Type B pancreatic cell (in vitro differentiated cells): ENCODE results near the gene SPOP. TPM values are rescaled to one million over a fixed set of nuclear protein-coding genes. Genes with fewer than 3 reads are reported as not detected.

Source experiments
- DNase-seq: peaks from one replicate; pipeline ENCODE4 v3.0.0; 2021; ENCODE audit warnings: mixed read lengths; ENCODE audit not compliant: unreplicated experiment; ENCODE audit errors: extremely low spot score
- H3K27ac Mint-ChIP-seq: 2 replicates; pipeline ENCODE4 v1.8.0; 2021; ENCODE audit warnings: mild to moderate bottlenecking, mixed read lengths
- H3K27me3 Mint-ChIP-seq: 2 replicates; pipeline ENCODE4 v1.8.0; 2021; ENCODE audit warnings: mixed read lengths
- H3K36me3 Mint-ChIP-seq: 2 replicates; pipeline ENCODE4 v1.8.0; 2021; ENCODE audit warnings: mixed read lengths
- H3K4me1 Mint-ChIP-seq: one replicate; pipeline ENCODE4 v1.8.0; 2021; ENCODE audit warnings: mixed read lengths; ENCODE audit not compliant: unreplicated experiment
- H3K4me3 Mint-ChIP-seq: 2 replicates; pipeline ENCODE4 v1.8.0; 2021; ENCODE audit warnings: mild to moderate bottlenecking, mixed read lengths
- H3K9me3 Mint-ChIP-seq: 2 replicates; pipeline ENCODE4 v1.8.0; 2021; ENCODE audit warnings: mixed read lengths
- total RNA-seq: library from RNA; stranded (reverse); gene quantifications from 2 replicates; pipeline ENCODE4 v1.2.1, GENCODE V29; 2021; ENCODE audit warnings: low replicate concordance
- TF ChIP-seq, protein P1 (sequence below): fragments of 200-600 bp; sonication (generic); conservative IDR thresholded peaks from 2 replicates; pipeline ENCODE4 v1.5.0; 2021; ENCODE audit warnings: antibody characterized with exemption, mild to moderate bottlenecking

SPOP gene
- total RNA-seq, 1 donor from 2014 or later: 67.7 TPM

DNA sequence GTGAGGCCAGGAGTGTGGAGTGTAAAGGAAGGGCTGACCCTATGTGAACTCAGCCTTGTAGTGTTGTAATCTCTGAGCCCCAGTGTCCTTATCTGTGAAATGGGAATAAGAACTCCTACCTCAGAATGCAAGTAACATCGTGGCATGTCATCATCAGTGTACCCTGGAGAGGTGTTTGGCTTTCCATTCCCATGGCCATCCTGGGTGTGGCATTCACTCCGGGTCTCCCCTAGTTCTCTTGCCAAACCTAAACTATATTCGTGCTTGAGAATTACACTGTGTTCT is 100.3 kb downstream of the SPOP start:
- Mint-ChIP-seq H3K27ac (no peak overlapping the region), H3K36me3 (no peaks in the 10 kb centered on the region), H3K4me3 (peak overlapping the region; percentile 88), H3K27me3 (peaks cover 41% of the 10 kb centered on the region), H3K9me3 (no peaks in the 10 kb centered on the region), H3K4me1 (no peaks in the 10 kb centered on the region)
- TF ChIP-seq, protein P1, sequence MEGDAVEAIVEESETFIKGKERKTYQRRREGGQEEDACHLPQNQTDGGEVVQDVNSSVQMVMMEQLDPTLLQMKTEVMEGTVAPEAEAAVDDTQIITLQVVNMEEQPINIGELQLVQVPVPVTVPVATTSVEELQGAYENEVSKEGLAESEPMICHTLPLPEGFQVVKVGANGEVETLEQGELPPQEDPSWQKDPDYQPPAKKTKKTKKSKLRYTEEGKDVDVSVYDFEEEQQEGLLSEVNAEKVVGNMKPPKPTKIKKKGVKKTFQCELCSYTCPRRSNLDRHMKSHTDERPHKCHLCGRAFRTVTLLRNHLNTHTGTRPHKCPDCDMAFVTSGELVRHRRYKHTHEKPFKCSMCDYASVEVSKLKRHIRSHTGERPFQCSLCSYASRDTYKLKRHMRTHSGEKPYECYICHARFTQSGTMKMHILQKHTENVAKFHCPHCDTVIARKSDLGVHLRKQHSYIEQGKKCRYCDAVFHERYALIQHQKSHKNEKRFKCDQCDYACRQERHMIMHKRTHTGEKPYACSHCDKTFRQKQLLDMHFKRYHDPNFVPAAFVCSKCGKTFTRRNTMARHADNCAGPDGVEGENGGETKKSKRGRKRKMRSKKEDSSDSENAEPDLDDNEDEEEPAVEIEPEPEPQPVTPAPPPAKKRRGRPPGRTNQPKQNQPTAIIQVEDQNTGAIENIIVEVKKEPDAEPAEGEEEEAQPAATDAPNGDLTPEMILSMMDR: no peak
- no peak for DNase-seq

DNA sequence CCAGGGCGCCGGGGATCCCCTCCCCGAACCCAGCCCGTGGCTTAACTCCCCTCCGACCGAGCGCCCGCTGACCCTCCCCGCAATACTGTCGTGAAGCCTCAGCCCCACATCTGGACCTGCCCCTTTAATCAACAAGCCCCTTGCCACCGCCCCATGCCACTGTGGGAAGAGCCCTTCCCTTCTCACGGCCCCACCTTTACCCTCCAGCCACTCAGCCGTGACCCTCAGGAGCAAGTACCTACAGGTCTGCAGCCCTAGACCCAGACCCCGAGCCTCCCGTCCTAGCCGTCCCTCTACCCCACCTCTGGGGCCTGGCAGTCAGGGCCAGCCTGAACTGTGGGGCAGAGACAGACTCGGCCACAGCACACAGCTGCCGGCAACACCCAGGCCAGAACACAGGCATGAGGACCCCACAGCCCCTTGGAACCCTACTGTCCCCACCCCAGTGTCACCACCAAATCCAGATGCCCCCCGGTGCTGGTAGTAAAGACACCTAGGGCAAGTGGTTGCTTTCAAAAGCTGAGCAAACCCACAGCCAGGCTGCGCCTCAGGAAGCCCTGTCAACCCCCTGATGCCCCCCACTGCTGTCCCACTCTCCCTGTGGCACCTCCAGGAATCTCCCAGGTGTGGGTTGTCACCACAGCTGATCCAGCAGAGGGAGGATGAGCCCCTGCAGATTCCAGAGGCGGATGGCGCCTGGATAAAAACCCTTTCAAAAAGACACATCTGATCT is 100.8 kb downstream of the SPOP start:
- peak overlapping the region; percentile 88 for H3K4me3 Mint-ChIP-seq
- H3K36me3 Mint-ChIP-seq: no peaks in the 10 kb centered on the region
- H3K27ac Mint-ChIP-seq: no peak overlapping the region
- H3K27me3 Mint-ChIP-seq: peaks cover 46% of the 10 kb centered on the region
- no peaks in the 10 kb centered on the region for H3K9me3 Mint-ChIP-seq
- TF ChIP-seq, protein P1: no peak
- no peak for DNase-seq
- H3K4me1 Mint-ChIP-seq: no peaks in the 10 kb centered on the region

DNA sequence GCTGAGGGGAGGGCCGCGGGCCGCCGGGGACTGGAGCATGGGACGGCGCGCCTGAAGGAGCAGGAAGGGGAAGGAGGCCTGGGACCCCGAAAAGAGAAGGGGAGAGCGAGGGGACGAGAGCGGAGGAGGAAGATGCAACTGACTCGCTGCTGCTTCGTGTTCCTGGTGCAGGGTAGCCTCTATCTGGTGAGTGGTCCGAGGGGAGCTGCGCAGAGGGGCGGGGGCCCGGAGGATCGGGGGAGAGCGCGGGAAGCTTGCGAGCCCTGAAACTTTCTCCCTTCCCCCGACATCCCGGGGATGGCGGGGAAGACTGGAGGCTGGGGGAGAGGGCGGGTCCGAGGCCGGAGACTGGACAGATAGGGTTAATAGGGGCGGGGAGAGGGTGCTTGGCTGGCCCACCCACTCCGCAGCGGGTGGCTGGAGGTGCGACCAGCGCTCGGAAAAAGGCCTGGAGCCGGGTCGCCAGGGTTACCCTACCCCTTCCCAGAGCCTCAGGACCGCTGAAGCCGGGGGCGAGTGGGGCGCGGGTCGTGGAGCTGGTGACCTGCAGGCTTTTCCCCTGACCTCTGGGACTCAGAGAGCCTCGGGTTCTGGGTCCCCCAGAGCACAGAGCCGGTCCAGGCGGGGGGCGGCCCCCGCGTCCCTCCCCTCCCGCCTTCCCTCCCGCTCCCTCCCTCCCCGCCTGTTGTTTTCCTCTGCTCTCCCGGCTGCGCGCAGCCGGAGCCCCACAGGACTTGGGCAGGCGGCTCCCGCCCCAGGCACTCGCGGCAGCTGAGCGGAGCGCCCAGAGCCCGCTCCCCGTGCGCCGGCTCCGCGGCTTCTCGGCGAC is 101.6 kb downstream of the SPOP start:
- H3K36me3 Mint-ChIP-seq: no peaks in the 10 kb centered on the region
- no peak for DNase-seq

DNA sequence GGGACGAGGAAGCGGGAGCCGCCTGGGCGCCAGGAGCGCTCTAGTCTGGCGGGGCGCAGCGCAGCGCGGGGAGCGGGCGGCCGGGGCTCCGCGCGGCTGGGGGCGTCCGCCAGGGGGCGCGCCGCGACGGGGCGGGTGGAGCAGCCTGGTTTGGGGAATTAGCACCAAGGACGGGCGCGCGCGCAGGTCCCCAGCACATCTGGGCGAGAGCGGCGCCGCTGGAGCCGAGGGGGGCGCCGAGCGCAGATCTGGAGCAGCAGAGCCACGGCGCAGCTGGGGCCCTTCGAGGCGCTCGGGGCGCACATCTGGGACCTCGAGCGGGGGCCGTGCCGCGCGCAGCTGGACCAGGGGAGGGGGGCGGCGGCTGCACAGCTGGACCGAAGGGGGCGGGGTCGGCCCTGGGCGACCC is 102.2 kb downstream of the SPOP start, which contains the start of gene NXPH3:
NXPH3 (plus strand) TSS at position 193 of the 409 bp plus-strand sequence. CDS start 349 bp downstream, outside the sequence.
- H3K4me1 Mint-ChIP-seq: no peaks in the 10 kb centered on the region
- DNase-seq: peak; percentile 86
- no peak within 1 kb of the TSS for H3K27ac Mint-ChIP-seq
- H3K27me3 Mint-ChIP-seq: peaks cover 60% of the 10 kb centered on the region
- no peaks in the 10 kb centered on the region for H3K9me3 Mint-ChIP-seq
- no peaks in the 10 kb centered on the region for H3K36me3 Mint-ChIP-seq
- TF ChIP-seq, protein P1: peak; percentile 78
- peak within 1 kb of the TSS; percentile 89 for H3K4me3 Mint-ChIP-seq

More for the DNA sequence above, 101.6 kb downstream of the SPOP start:
- Mint-ChIP-seq H3K27ac (no peak overlapping the region), H3K4me3 (peak overlapping the region; percentile 89), H3K9me3 (no peaks in the 10 kb centered on the region), H3K4me1 (no peaks in the 10 kb centered on the region), H3K27me3 (peaks cover 54% of the 10 kb centered on the region)
- TF ChIP-seq, protein P1: no peak

DNA sequence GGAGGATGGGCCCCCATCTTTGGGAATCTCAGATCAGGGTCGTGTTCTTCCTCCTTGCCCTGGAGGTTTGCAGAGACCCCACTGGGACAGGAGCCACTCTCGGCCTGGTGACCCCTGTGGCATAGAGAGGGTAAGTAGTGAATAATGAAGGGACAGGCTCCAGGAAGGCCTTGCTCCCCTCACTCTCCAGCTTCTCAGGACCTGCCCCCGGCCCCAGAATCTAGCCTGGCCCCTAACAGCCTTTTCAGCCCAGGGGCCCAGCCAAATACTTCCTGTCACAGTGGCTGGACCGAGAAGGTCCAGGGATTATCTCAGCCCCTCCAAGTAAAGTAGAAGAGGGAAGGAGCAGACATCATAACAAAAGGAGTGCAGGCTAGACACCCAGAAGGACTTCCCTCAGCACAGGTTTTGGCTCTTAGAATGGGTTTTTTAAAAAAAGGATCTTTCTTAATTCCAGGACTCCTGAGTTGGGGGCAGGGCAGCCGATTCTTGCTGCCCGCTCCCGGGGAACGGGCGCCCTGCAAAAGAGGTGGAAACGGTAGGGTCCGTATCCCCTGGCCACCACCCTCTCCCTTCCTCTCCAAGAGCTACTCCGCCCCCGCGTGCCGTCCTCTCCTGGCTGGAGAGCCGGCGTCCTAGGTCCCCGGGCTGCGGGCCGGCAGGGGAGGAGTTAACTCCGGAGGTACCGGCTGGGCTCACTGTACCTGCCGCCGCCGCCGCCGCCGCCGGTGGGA is 102.8 kb downstream of the SPOP start:
- Mint-ChIP-seq H3K4me1 (no peaks in the 10 kb centered on the region), H3K27me3 (peaks cover 65% of the 10 kb centered on the region), H3K27ac (no peak overlapping the region), H3K4me3 (peak overlapping the region; percentile 54), H3K36me3 (no peaks in the 10 kb centered on the region), H3K9me3 (no peaks in the 10 kb centered on the region)
- TF ChIP-seq, protein P1: no peak
- no peak for DNase-seq
